Measurements from ENCODE around the gene CLSTN2. TPM values are rescaled to one million over a fixed set of nuclear protein-coding genes. Genes with fewer than 3 reads are reported as not detected.

Gene CLSTN2
- total and polyA plus RNA-seq, 9 donors, result 28.9 to 263 (median 134) TPM

DNA sequence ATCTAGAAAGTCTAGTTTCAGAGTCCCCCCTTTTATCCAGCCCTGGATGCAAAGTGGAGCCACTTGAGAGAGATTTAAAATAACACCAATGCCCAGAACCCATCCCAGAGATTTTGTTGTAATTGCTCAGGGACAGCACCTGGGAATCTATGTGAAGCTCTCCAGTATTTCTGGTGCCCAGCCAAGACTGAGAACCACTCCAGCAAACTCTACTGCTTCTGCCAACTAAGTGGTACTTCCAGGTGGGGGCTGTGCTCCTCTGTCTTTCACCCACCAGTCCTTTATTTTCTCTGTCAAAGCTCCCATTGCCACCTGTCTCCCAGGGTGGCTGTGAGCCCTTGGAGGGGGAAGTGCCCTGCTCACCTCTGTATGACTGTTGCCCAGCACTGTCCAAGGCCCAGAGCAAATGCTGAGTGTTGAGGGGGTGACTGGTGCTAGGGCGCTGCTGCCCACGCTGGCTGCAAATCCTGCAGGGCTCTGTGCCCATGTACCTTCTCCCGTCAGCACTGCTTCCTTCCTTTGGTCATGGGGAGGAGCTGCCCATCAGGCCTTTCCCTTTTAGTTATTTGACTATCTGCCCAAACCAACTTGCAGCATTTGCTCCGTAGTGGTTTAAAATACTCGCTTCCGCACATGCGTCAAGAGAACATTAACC, 9.4 kb downstream of the CLSTN2 start:
- WGBS, 3 donors, result 89 to 92% (median 91%) methylated on average over 7 of the region's 7 CpGs
- Histone ChIP-seq H3K4me3 (no peak overlapping the region), H3K4me1 (ENCODE audit: insufficient read depth) (peaks cover 1% of the 10 kb centered on the region), H3K9me3 (no peaks in the 10 kb centered on the region), H3K27me3 (no peaks in the 10 kb centered on the region), H3K27ac (no peak overlapping the region), H3K36me3 (no peaks in the 10 kb centered on the region)
- TF ChIP-seq POLR2A (IDR thresholded peaks at IDR 0.05), result no peak
- TF ChIP-seq CTCF (IDR thresholded peaks at IDR 0.05), result no peak
- no peak for TF ChIP-seq EP300 (IDR thresholded peaks at IDR 0.05)
- intact Hi-C loops (cut with DNase I), result no loop called here
- DNase-seq, result no peak

GRCh38 chr3:139945386-139945785, 10.4 kb downstream of the CLSTN2 start:
- no peaks in the 10 kb centered on the region for H3K27me3 ChIP-seq
- H3K36me3 ChIP-seq, result no peaks in the 10 kb centered on the region
- no peak overlapping the region for H3K4me3 ChIP-seq
- no peaks in the 10 kb centered on the region for H3K9me3 ChIP-seq
- 90 to 91% (median 91%) methylated on average over 4 of the region's 4 CpGs for WGBS, 3 donors
- no peak for DNase-seq
- TF ChIP-seq EP300 (IDR thresholded peaks at IDR 0.05), result no peak
- no peak for TF ChIP-seq POLR2A (IDR thresholded peaks at IDR 0.05)
- no peak for TF ChIP-seq CTCF (IDR thresholded peaks at IDR 0.05)
- H3K27ac ChIP-seq, result no peak overlapping the region
- intact Hi-C loops (cut with DNase I), result no loop called here
- peaks cover 1% of the 10 kb centered on the region for H3K4me1 ChIP-seq (ENCODE audit: insufficient read depth)

- Histone ChIP-seq H3K36me3 (no peaks in the 10 kb centered on the region), H3K27ac (no peak overlapping the region), H3K4me1 (ENCODE audit: insufficient read depth) (peaks cover 1% of the 10 kb centered on the region), H3K4me3 (no peak overlapping the region), H3K27me3 (no peaks in the 10 kb centered on the region), H3K9me3 (no peaks in the 10 kb centered on the region)
- no peak for TF ChIP-seq POLR2A (IDR thresholded peaks at IDR 0.05)
- TF ChIP-seq EP300 (IDR thresholded peaks at IDR 0.05), result no peak
- TF ChIP-seq CTCF (IDR thresholded peaks at IDR 0.05), result no peak
- intact Hi-C loops (cut with DNase I), result no loop called here
- no peak for DNase-seq
Measured at GRCh38 chr3:139945942-139946341, 11.0 kb downstream of the CLSTN2 start.

GRCh38 chr3:139948467-139948866, 13.5 kb downstream of the CLSTN2 start:
- H3K4me3 ChIP-seq, result no peak overlapping the region
- DNase-seq, result no peak
- H3K27ac ChIP-seq, result no peak overlapping the region
- intact Hi-C loops (cut with DNase I), result no loop called here
- H3K27me3 ChIP-seq, result no peaks in the 10 kb centered on the region
- H3K4me1 ChIP-seq (ENCODE audit: insufficient read depth), result peaks cover 1% of the 10 kb centered on the region
- H3K36me3 ChIP-seq, result no peaks in the 10 kb centered on the region
- H3K9me3 ChIP-seq, result no peaks in the 10 kb centered on the region
- TF ChIP-seq CTCF (IDR thresholded peaks at IDR 0.05) (no peak), EP300 (IDR thresholded peaks at IDR 0.05) (no peak), POLR2A (IDR thresholded peaks at IDR 0.05) (no peak)
